HG03571 (cell line): Measurements from ENCODE around the gene CLDN6.
"Not testable (repeated sequence)": the region's sequence is repeated elsewhere in the genome, so short reads cannot be mapped to it uniquely, and the experiment has no call there.

Source experiments
- ATAC-seq: cut with Tn5 transposase; IDR thresholded peaks from one replicate; pipeline ENCODE4 v1.9.1; 2021; ENCODE audit not compliant: unreplicated experiment

The CLDN6 gene, protein sequence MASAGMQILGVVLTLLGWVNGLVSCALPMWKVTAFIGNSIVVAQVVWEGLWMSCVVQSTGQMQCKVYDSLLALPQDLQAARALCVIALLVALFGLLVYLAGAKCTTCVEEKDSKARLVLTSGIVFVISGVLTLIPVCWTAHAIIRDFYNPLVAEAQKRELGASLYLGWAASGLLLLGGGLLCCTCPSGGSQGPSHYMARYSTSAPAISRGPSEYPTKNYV

GRCh38 chr16:3017794-3018506 lies at the start of gene CLDN6:
TSS of gene CLDN6 (minus strand) at chr16:3018183. CDS start at chr16:3016021, 2,162 bp downstream.
- no peak for ATAC-seq

- no peak for ATAC-seq
Measured at GRCh38 chr16:3066440-3066748, 48.4 kb upstream of the CLDN6 start.

DNA sequence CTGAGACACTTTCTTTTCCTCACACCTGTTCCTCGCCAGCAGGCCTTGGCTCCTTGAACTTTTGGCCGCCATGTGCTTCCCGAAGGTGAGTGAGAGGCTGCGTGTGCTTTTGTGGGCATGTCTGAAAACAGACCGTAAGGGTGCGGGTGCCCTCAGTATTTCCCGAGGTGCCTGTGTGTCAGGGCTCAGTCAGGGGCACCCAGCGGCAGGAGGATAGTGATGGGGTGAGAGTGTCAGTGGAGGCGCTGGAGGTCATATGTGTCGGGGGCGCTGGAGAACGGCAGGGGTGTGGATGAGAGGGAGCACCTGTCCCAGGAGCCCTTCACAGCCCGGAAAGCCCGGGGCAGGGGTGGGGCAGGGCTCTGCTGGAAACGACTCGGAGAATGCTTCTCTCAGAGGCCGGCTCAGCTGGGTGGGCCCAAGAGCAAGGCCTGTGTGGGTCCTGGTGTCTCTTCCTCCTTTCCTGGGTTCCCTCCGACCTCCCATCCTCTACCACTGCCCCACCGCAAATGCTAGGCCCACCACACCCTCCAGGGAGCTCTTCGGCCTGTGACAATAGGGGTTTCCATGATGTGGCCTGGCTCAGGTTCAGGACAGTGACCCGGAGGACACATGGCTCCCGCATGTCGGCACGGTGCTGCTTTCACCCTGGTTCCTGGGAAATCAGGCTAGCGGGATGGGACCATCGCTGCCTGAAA lies 47.9 kb upstream of the CLDN6 start:
- ATAC-seq = no peak

GRCh38 chr16:3065069-3065741 lies 47.2 kb upstream of the CLDN6 start, which contains the start of gene IL32:
TSS of gene IL32 (plus strand) at chr16:3065640. CDS start at chr16:3065812, 172 bp downstream.
- ATAC-seq = no peak

DNA sequence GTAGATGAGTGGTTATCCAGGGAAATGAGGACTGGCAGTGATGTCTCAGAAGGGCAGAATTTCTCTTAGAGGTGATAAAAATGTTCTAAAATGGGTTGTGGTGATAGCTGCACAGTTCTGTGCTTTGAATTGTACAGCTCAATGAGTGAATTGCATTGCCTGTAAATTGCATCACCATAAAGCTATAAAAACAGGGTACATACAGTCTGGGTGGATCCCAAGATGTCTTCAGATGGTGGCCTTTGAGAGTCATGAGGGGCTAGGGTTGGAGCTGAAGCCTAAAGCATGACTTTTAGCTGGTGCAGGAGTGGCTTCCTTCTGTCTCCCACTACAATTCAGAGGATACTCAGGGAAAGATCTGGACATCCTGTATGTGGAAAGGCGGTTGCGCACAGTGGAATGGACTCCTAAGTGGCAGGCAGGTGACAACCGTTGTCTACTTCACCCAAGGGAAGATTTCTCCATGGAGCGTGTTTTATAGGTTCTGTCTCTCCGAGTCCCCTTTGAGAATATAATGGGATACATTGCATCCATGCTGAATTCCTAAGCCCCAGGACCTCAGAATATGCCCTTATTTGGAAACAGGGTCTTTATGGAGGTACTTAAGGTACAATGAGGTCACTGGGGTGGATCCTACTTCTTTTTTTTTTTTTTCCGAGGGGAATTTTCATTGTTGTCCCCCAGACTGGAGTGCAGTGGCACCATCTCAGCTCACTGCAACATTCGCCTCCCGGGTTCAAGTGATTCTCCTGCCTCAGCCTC lies 45.8 kb upstream of the CLDN6 start:
- ATAC-seq = no peak

DNA sequence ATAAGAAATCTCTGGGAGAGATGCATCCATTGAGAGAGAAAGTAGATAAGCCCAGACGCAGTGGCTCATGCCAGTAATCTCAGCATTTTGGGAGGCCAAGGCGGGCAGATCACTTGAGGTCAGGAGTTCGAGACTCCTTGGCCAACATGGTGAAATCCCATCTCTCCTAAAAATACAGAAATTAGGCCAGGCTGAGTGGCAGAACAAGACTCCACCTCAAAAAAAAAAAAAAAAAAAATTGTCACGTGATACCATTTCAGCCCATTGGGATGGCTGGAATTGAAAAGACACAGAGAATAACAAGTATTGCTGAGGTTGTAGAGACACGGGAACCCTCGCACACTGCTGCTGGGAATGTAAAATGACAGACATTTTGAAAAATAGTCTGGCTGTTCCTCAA lies 44.6 kb upstream of the CLDN6 start:
- ATAC-seq = no peak

DNA sequence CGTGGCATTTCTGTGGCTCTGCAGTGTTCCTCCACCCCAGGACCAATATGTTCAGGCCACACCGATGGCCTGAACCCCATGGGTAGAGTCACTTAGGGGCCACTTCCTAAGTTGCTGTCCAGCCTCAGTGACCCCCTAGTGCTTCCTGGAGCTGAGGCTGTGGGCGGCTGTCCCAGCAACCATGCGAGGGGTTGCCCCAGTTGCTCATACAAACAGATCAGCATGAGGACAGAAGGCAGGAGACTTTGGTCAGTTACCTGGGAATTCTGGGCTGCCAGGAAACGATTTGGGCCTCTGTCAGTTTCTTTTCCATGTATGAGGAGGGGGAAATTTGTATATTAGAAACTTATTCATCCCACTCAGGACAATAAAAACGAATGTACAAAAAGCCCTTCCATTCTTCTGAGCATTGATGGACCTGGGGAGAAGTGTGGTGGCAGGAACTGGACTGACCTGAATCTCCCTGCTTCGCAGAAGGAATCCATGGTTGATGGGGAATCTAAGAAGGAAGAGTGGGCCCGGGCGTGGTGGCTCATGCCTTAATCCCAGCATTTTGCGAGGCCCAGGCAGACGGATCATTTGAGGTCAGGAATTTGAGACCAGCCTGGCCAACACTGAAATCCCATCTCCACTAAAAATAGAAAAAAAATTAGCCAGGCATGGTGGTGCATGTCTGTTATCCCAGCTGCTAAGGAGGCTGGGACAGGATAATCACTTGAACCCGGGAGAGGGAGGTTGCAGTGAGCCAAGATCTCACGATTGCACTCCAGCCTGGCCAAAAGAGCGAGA lies 42.5 kb upstream of the CLDN6 start:
- no peak for ATAC-seq

DNA sequence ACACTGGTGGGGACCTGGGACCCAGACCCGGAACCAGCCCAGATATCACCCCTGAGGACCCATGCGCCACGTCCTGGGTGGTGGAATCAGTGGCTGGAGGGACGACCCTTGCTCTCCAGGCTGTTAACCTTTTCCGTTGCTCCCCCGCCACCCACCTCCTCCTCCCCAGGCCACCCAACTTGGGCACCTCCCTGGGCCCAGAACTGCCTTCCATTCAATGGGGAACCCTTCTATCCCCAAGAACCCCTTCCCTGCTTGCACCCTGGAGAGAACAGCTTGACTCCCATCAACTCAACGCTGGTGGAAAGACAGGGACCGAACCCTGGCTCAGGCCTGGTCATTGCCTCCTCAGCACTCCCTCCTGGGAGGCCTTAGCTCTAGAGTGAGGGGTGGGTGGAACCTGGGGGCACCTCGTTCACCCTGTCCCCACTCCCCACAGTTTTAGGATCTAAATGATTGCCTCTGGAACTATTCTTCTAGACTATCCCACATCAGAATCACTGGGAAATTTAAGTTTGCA lies 41.8 kb upstream of the CLDN6 start:
- ATAC-seq = no peak

GRCh38 chr16:3059041-3059722 lies 41.2 kb upstream of the CLDN6 start:
- ATAC-seq = peak; percentile 77

DNA sequence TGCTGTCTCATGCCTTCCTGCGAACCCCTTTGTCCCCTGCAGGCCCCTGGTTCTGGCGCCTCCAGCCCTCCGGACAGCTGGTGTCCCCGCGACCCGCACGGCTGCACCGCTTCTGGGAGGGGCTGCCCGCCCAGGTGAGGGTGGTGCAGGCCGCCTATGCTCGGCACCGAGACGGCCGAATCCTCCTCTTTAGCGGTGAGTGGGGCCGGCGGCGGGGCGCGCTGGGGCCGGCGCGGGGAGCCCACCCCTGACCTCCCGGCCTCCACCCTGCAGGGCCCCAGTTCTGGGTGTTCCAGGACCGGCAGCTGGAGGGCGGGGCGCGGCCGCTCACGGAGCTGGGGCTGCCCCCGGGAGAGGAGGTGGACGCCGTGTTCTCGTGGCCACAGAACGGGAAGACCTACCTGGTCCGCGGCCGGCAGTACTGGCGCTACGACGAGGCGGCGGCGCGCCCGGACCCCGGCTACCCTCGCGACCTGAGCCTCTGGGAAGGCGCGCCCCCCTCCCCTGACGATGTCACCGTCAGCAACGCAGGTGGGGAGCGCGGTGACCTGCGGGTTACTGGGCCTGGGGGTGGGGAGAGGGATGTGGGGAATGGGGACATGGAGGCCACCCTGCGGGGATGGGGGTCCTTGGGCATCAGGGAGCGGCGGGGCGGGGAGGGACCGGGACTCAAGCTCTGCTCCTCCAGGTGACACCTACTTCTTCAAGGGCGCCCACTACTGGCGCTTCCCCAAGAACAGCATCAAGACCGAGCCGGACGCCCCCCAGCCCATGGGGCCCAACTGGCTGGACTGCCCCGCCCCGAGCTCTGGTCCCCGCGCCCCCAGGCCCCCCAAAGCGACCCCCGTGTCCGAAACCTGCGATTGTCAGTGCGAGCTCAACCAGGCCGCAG lies 40.4 kb upstream of the CLDN6 start:
- peak; percentile 42 for ATAC-seq

GRCh38 chr16:3057181-3058138 lies 39.5 kb upstream of the CLDN6 start:
- ATAC-seq = no peak

GRCh38 chr16:3056336-3057180 lies 38.6 kb upstream of the CLDN6 start:
- ATAC-seq = no peak

DNA sequence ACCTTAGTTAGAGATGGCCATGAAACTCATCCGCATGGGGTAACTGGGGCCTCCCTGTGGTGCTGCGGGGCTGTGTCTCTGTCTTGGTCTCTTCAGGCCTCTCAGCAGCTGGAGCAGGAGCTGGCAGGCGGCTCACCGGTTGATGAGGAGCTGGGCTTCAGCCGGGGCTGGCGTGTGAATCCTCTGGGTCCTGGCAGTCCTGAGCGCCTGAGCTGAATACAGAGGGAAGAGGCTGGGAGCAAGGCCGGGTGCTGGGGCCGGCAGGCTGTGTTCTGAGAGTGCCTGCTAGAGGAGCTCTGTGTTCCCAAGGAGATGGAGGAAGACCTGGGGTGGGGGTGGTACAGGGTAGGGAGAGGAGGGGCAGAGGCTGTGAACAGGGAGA lies 37.7 kb upstream of the CLDN6 start:
- not testable (repeated sequence) for ATAC-seq

DNA sequence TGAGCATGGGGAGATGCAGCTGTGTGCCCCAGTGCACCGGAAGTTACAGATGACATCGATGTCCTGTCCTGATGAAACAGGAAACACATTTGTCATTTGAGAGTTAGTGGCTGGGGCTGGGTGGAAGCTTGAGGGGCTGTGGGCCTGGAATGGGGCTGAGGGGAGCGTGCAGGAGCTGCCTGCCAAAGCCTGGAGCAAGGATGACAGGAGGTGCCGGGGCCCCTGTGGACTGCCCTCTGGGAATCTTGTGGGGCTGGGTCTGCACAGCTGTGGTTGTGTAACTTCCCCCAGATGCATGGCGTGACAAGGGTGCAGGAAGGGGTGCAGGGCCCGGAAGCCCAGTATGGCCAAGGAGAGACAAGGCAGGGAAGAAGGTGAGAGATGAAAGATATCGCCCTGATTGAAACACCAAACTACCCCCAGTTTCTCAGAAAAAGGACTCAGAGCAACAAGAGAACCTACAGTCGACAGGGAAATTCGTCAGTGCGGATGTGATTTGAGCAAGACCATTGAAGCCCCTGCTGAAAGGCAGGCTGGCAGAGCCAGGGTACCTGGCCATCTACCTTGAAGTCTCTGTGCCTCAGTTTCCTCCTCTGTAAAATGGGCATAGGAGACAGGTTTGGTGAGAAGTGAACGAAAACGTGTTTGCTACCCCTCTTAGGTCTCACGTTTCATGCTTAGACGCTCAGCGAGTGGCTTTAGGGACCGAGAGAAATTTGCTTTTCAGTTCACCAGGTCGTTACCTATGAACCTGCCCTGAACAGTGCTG lies 37.2 kb upstream of the CLDN6 start:
- ATAC-seq = no peak

DNA sequence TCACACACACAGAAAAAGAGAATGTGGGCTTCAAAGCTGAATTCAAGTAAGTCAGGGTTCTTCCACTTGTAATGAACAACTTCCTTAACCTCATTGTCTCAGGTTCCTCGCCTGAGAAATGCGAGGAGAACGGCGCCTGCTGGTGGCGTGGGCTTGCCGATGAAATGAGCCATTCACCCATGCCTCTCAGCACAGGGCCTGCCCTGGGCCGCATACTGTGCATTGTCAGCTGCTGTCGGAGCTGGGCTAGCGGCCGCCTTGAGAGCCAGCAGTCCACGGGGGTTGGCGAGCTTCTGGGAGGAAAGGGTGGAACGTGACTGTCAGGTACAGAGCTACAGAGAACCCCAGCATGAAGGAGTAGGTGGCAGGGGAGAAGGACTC lies 35.3 kb upstream of the CLDN6 start:
- ATAC-seq = not testable (repeated sequence)
